HG03432 (cell line): ENCODE measurements around the gene QPCT.
"Not testable (repeated sequence)": the region's sequence is repeated elsewhere in the genome, so short reads cannot be mapped to it uniquely, and the experiment has no call there.

Experiments
- ATAC-seq: cut with Tn5 transposase; IDR thresholded peaks from one replicate; pipeline ENCODE4 v1.9.1; 2021; ENCODE audit warnings: mild to moderate bottlenecking, moderate library complexity; ENCODE audit not compliant: unreplicated experiment

Gene QPCT

GRCh38 chr2:37389989-37390765, 45.7 kb downstream of the QPCT start:
- ATAC-seq, result peak; percentile 95

GRCh38 chr2:37390777-37391176, 46.3 kb downstream of the QPCT start:
- peak; percentile 12 for ATAC-seq

- ATAC-seq, result no peak
These were observed 47.3 kb downstream of the QPCT start for GRCh38 chr2:37391711-37392110.

GRCh38 chr2:37392428-37392827, 48.0 kb downstream of the QPCT start:
- no peak for ATAC-seq

GRCh38 chr2:37394263-37394662, 49.8 kb downstream of the QPCT start:
- no peak for ATAC-seq

- no peak for ATAC-seq
These were observed 50.5 kb downstream of the QPCT start for GRCh38 chr2:37394796-37395555.

- ATAC-seq, result no peak
These were observed 52.6 kb downstream of the QPCT start for GRCh38 chr2:37396890-37397565.

GRCh38 chr2:37398990-37399389, 54.6 kb downstream of the QPCT start:
- ATAC-seq, result no peak

- no peak for ATAC-seq
These were observed 55.6 kb downstream of the QPCT start for GRCh38 chr2:37400041-37400440.

- ATAC-seq, result no peak
These were observed 58.2 kb downstream of the QPCT start for GRCh38 chr2:37402636-37403035.

- ATAC-seq, result no peak
These were observed 61.4 kb downstream of the QPCT start for GRCh38 chr2:37405781-37406180.

- no peak for ATAC-seq
These were observed 67.8 kb downstream of the QPCT start for GRCh38 chr2:37412231-37412630.

GRCh38 chr2:37413911-37414469, 69.6 kb downstream of the QPCT start:
- ATAC-seq, result not testable (repeated sequence)

- no peak for ATAC-seq
These were observed 70.1 kb downstream of the QPCT start for GRCh38 chr2:37414470-37414949.

- no peak for ATAC-seq
These were observed 70.8 kb downstream of the QPCT start for GRCh38 chr2:37415128-37415820.

GRCh38 chr2:37417321-37417720, 72.9 kb downstream of the QPCT start:
- no peak for ATAC-seq

- ATAC-seq, result no peak
These were observed 74.5 kb downstream of the QPCT start for GRCh38 chr2:37418956-37419355.

- ATAC-seq, result no peak
These were observed 77.3 kb downstream of the QPCT start for GRCh38 chr2:37421686-37422085.

GRCh38 chr2:37422816-37423215, 78.4 kb downstream of the QPCT start:
- no peak for ATAC-seq
